Astrocyte (in vitro differentiated cells and primary cell): ENCODE measurements around the gene ZBTB7C.

Experiments used
- CTCF ChIP-seq: IDR thresholded peaks from 2 replicates; pipeline ENCODE4 v1.5.1; 2011; ENCODE audit warnings: low read depth, mild to moderate bottlenecking, inconsistent platforms, low read length, moderate library complexity; ENCODE audit not compliant: insufficient read depth
- EZH2 ChIP-seq: IDR thresholded peaks from 2 replicates; pipeline ENCODE4 v1.6.1; 2012; ENCODE audit warnings: mild to moderate bottlenecking, low read length, inconsistent platforms; ENCODE audit not compliant: insufficient read depth

- TF ChIP-seq CTCF (peak; percentile 26), EZH2 (no peak)
Observed at GRCh38 chr18:48345596-48345995, 63.6 kb downstream of the ZBTB7C start.
